Mammary epithelial cell (primary cell): Measurements from ENCODE around the gene PILRB.

Experiments
- EZH2 ChIP-seq: IDR thresholded peaks from 2 replicates; pipeline ENCODE4 v1.6.1; 2012; ENCODE audit warnings: low read length, inconsistent platforms, borderline replicate concordance
- TF ChIP-seq, protein P1 (sequence below), 2 donors: IDR thresholded peaks in 1 of 2; conservative IDR thresholded peaks in 1 of 2; 2 replicates each; pipeline ENCODE4 v1.5.1; 2011 to 2012; ENCODE audit warnings: inconsistent platforms in 2 of 2, low read length in 2 of 2, mild to moderate bottlenecking in 2 of 2, control low read depth in 1 of 2, low read depth in 1 of 2; ENCODE audit not compliant: insufficient read depth in 1 of 2; ENCODE audit errors: extremely low read depth in 1 of 2

DNA sequence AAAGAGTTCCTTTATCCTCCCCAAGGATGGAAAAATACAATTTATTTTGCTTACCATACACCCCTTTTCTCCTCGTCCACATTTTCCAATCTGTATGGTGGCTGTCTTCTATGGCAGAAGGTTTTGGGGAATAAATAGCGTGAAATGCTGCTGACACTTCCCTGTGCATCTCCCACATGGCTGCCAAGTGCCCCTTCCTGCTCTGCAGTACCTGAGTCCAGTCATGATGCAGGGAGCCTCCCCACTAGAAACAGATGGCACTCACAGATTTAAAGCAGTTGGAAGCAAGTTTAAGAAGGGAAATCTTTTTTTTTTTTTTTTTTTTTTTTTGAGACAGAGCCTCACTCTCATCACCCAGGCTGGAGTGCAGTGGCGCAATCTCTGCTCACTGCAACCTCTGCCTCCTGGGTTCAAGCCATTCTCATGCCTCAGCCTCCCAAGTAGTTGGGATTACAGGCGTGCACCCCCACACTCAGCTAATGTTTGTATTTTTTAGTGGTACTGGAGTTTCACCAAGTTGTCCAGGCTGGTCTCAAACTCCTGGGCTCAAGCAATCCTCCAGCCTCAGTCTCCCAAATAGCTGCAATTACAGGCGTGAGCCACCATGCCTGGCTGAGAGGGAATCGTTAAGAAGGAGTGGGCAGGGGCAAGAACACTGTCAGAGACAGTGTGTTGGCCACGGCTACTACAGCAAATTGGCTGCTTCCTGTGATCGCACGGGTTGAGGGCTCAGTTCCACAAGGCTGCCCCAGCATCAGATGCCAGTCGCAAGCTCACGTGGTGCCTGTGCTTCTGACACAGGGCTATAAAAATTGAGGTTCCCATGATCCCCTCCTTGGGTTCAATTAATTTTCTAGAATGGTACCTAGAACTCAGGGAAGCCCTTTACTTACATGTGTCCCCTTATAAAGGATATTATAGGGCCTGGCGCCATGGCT, 10.0 kb downstream of the PILRB start:
- TF ChIP-seq, protein P1, sequence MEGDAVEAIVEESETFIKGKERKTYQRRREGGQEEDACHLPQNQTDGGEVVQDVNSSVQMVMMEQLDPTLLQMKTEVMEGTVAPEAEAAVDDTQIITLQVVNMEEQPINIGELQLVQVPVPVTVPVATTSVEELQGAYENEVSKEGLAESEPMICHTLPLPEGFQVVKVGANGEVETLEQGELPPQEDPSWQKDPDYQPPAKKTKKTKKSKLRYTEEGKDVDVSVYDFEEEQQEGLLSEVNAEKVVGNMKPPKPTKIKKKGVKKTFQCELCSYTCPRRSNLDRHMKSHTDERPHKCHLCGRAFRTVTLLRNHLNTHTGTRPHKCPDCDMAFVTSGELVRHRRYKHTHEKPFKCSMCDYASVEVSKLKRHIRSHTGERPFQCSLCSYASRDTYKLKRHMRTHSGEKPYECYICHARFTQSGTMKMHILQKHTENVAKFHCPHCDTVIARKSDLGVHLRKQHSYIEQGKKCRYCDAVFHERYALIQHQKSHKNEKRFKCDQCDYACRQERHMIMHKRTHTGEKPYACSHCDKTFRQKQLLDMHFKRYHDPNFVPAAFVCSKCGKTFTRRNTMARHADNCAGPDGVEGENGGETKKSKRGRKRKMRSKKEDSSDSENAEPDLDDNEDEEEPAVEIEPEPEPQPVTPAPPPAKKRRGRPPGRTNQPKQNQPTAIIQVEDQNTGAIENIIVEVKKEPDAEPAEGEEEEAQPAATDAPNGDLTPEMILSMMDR (conservative IDR thresholded peaks at IDR 0.05 in 1 of 2, IDR thresholded peaks at IDR 0.05 in 1 of 2; ENCODE audit: extremely low read depth in 1 of 2, insufficient read depth in 1 of 2, low read depth in 1 of 2, low read length in 2 of 2): no peak
- no peak for TF ChIP-seq EZH2
